ENCODE results near the gene GABRR2.

The GABRR2 gene

GRCh38 chr6:89330910-89331309 lies 15.8 kb upstream of the GABRR2 start:
- TF ChIP-seq CTCF (conservative IDR thresholded peaks at IDR 0.05; ENCODE audit: low read length) (no peak), EZH2phosphoT487 (IDR thresholded peaks at IDR 0.05; ENCODE audit: borderline replicate concordance) (no peak)
- H3K36me3 ChIP-seq (ENCODE audit: insufficient read depth, low read length) = peaks cover 77% of the 10 kb centered on the region

GRCh38 chr6:89328976-89329375 lies 13.9 kb upstream of the GABRR2 start:
- H3K4me1 ChIP-seq (ENCODE audit: insufficient read depth, low read length, poor library complexity, severe bottlenecking) = no peaks in the 10 kb centered on the region
- H3K4me2 ChIP-seq (ENCODE audit: low read depth, low read length, poor library complexity, severe bottlenecking) = no peak overlapping the region
- H2AFZ ChIP-seq (ENCODE audit: low read length) = no peak overlapping the region
- peaks cover 77% of the 10 kb centered on the region for H3K36me3 ChIP-seq (ENCODE audit: insufficient read depth, low read length)
- H3K9me2 ChIP-seq (replicated peaks; ENCODE audit: low read depth, low read length) = no peaks in the 10 kb centered on the region
- H3K9me3 ChIP-seq (ENCODE audit: insufficient read depth, low read depth, low read length) = no peaks in the 10 kb centered on the region
- H3K27me3 ChIP-seq (ENCODE audit: insufficient read depth, low read length, poor library complexity, severe bottlenecking) = no peaks in the 10 kb centered on the region
- no peak overlapping the region for H3K4me3 ChIP-seq (ENCODE audit: low read length, poor library complexity, severe bottlenecking)
- no peaks in the 10 kb centered on the region for H4K20me1 ChIP-seq (ENCODE audit: insufficient read depth, low read length, poor library complexity, severe bottlenecking)
- H3K79me2 ChIP-seq (ENCODE audit: insufficient read depth, low read length) = no peaks in the 10 kb centered on the region
- H3K9ac ChIP-seq (ENCODE audit: low read depth, low read length, poor library complexity, severe bottlenecking) = no peak overlapping the region
- TF ChIP-seq CTCF (conservative IDR thresholded peaks at IDR 0.05; ENCODE audit: low read length) (no peak), EZH2phosphoT487 (IDR thresholded peaks at IDR 0.05; ENCODE audit: borderline replicate concordance) (no peak)
- no peaks in the 10 kb centered on the region for H3F3A ChIP-seq (ENCODE audit: low read depth)

More at GRCh38 chr6:89330910-89331309, 15.8 kb upstream of the GABRR2 start:
- Histone ChIP-seq H3K9me2 (replicated peaks; ENCODE audit: low read depth, low read length) (no peaks in the 10 kb centered on the region), H3K79me2 (ENCODE audit: insufficient read depth, low read length) (no peaks in the 10 kb centered on the region), H3K9ac (ENCODE audit: low read depth, low read length, poor library complexity, severe bottlenecking) (no peak overlapping the region), H3K9me3 (ENCODE audit: insufficient read depth, low read depth, low read length) (no peaks in the 10 kb centered on the region), H3K4me3 (ENCODE audit: low read length, poor library complexity, severe bottlenecking) (no peak overlapping the region), H3F3A (ENCODE audit: low read depth) (no peaks in the 10 kb centered on the region), H3K4me1 (ENCODE audit: insufficient read depth, low read length, poor library complexity, severe bottlenecking) (no peaks in the 10 kb centered on the region), H4K20me1 (ENCODE audit: insufficient read depth, low read length, poor library complexity, severe bottlenecking) (no peaks in the 10 kb centered on the region), H3K27me3 (ENCODE audit: insufficient read depth, low read length, poor library complexity, severe bottlenecking) (no peaks in the 10 kb centered on the region), H2AFZ (ENCODE audit: low read length) (no peak overlapping the region), H3K4me2 (ENCODE audit: low read depth, low read length, poor library complexity, severe bottlenecking) (no peak overlapping the region)

- no peak overlapping the region for H3K4me3 ChIP-seq (ENCODE audit: low read length, poor library complexity, severe bottlenecking)
- no peaks in the 10 kb centered on the region for H3K9me2 ChIP-seq (replicated peaks; ENCODE audit: low read depth, low read length)
- H2AFZ ChIP-seq (ENCODE audit: low read length) = no peak overlapping the region
- H3K27me3 ChIP-seq (ENCODE audit: insufficient read depth, low read length, poor library complexity, severe bottlenecking) = no peaks in the 10 kb centered on the region
- H3K4me1 ChIP-seq (ENCODE audit: insufficient read depth, low read length, poor library complexity, severe bottlenecking) = peaks cover 4% of the 10 kb centered on the region
- H3K9ac ChIP-seq (ENCODE audit: low read depth, low read length, poor library complexity, severe bottlenecking) = no peak overlapping the region
- H3K79me2 ChIP-seq (ENCODE audit: insufficient read depth, low read length) = no peaks in the 10 kb centered on the region
- H3K9me3 ChIP-seq (ENCODE audit: insufficient read depth, low read depth, low read length) = no peaks in the 10 kb centered on the region
- no peak overlapping the region for H3K4me2 ChIP-seq (ENCODE audit: low read depth, low read length, poor library complexity, severe bottlenecking)
- no peaks in the 10 kb centered on the region for H4K20me1 ChIP-seq (ENCODE audit: insufficient read depth, low read length, poor library complexity, severe bottlenecking)
- TF ChIP-seq CTCF (conservative IDR thresholded peaks at IDR 0.05; ENCODE audit: low read length) (no peak), EZH2phosphoT487 (IDR thresholded peaks at IDR 0.05; ENCODE audit: borderline replicate concordance) (no peak)
- peaks cover 40% of the 10 kb centered on the region for H3K36me3 ChIP-seq (ENCODE audit: insufficient read depth, low read length)
- H3F3A ChIP-seq (ENCODE audit: low read depth) = no peaks in the 10 kb centered on the region
Measured at GRCh38 chr6:89324304-89324703, 9.2 kb upstream of the GABRR2 start.

Data from Loucy (cell line).